Esophagus muscularis mucosa (tissue), 4 donors: Measurements from ENCODE around the gene FILIP1L.

Experiments used
- EP300 ChIP-seq: sonication (generic); formaldehyde crosslinking; IDR thresholded peaks from one replicate; pipeline ENCODE4 v1.6.1; 2017; ENCODE audit warnings: antibody characterized with exemption
- POLR2A ChIP-seq: fragments of 450-650 bp; IDR thresholded peaks from one replicate; pipeline ENCODE4 v1.6.1; 2017; ENCODE audit warnings: antibody characterized with exemption, moderate library complexity, mild to moderate bottlenecking, low read depth
- TF ChIP-seq, protein P1 (sequence below), 3 experiments: fragments of 200-600 bp in 2 of 3; fragments of 450-650 bp in 1 of 3; sonication (generic) in 2 of 3; IDR thresholded peaks; one replicate each; pipeline ENCODE4 v1.5.1; 2017 to 2019; ENCODE audit warnings: antibody characterized with exemption in 3 of 3, mild to moderate bottlenecking in 2 of 3, moderate library complexity in 1 of 3

DNA sequence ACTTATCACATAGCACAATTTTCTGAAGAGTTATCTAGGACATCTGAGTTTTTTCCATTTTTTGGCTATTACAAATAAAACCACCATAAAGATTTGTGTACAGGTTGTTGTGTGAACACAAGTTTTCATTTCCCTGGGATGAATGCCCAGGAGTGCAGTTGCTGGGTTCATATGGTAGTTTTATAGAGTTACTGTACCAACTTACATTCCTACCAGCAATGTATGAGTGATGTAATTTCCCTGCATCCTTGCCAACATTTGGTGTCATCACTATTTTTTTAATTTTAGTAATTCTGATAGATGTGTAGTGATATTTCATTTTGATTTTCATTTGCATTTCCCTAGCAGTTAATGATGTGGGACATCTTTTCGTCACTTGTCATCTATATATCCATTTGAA lies 20.5 kb downstream of the FILIP1L start:
- TF ChIP-seq, protein P1, sequence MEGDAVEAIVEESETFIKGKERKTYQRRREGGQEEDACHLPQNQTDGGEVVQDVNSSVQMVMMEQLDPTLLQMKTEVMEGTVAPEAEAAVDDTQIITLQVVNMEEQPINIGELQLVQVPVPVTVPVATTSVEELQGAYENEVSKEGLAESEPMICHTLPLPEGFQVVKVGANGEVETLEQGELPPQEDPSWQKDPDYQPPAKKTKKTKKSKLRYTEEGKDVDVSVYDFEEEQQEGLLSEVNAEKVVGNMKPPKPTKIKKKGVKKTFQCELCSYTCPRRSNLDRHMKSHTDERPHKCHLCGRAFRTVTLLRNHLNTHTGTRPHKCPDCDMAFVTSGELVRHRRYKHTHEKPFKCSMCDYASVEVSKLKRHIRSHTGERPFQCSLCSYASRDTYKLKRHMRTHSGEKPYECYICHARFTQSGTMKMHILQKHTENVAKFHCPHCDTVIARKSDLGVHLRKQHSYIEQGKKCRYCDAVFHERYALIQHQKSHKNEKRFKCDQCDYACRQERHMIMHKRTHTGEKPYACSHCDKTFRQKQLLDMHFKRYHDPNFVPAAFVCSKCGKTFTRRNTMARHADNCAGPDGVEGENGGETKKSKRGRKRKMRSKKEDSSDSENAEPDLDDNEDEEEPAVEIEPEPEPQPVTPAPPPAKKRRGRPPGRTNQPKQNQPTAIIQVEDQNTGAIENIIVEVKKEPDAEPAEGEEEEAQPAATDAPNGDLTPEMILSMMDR (IDR thresholded peaks at IDR 0.05), result no peak
- TF ChIP-seq POLR2A (no peak), EP300 (no peak)
